ENCODE data around the gene HTT.

HTT gene

GRCh38 chr4:3246458-3247398 lies 172.2 kb downstream of the HTT start:
- H3K27ac ChIP-seq (ENCODE audit: low read depth, low read length) = no peak overlapping the region
- H3K36me3 ChIP-seq (ENCODE audit: control insufficient read depth, low read length) = peaks cover 6% of the 10 kb centered on the region; the same call in 1 of the 2 replicates
- no peaks in the 10 kb centered on the region for H3F3A ChIP-seq (ENCODE audit: control insufficient read depth, insufficient read depth)
- H4K20me1 ChIP-seq (ENCODE audit: control insufficient read depth, insufficient read depth, low read depth, low read length) = no peaks in the 10 kb centered on the region
- H3K4me2 ChIP-seq (ENCODE audit: low read length) = no peak overlapping the region
- no peak overlapping the region for H3K4me3 ChIP-seq (ENCODE audit: low read length)
- H3K9me3 ChIP-seq (ENCODE audit: control insufficient read depth, insufficient read depth, low read length) = no peaks in the 10 kb centered on the region
- no peaks in the 10 kb centered on the region for H3K79me2 ChIP-seq (ENCODE audit: control insufficient read depth, low read length)
- no peaks in the 10 kb centered on the region for H3K27me3 ChIP-seq (ENCODE audit: control insufficient read depth, low read length)
- 0 out of 2 replicates have a peak, but pooled peaks cover 3% of the 10 kb centered on the region for H3K4me1 ChIP-seq (ENCODE audit: control insufficient read depth, low read length)
- TF ChIP-seq EZH2phosphoT487 (IDR thresholded peaks at IDR 0.05; ENCODE audit: borderline replicate concordance, low read length) (no peak), CTCF (IDR thresholded peaks at IDR 0.05; ENCODE audit: low read depth, low read length, poor library complexity, severe bottlenecking) (peak; percentile 14)
- no peaks in the 10 kb centered on the region for H3K9me2 ChIP-seq (replicated peaks; ENCODE audit: control insufficient read depth, low read length)

GRCh38 chr4:3247399-3248177 lies 173.1 kb downstream of the HTT start:
- no peaks in the 10 kb centered on the region for H3K27me3 ChIP-seq (ENCODE audit: control insufficient read depth, low read length)
- no peaks in the 10 kb centered on the region for H3K79me2 ChIP-seq (ENCODE audit: control insufficient read depth, low read length)
- no peak overlapping the region for H3K4me3 ChIP-seq (ENCODE audit: low read length)
- no peaks in the 10 kb centered on the region for H3K9me3 ChIP-seq (ENCODE audit: control insufficient read depth, insufficient read depth, low read length)
- H3K4me1 ChIP-seq (ENCODE audit: control insufficient read depth, low read length) = 0 out of 2 replicates have a peak, but pooled peaks cover 3% of the 10 kb centered on the region
- no peak for TF ChIP-seq CTCF (IDR thresholded peaks at IDR 0.05; ENCODE audit: low read depth, low read length, poor library complexity, severe bottlenecking)
- no peak for TF ChIP-seq EZH2phosphoT487 (IDR thresholded peaks at IDR 0.05; ENCODE audit: borderline replicate concordance, low read length)
- H3K36me3 ChIP-seq (ENCODE audit: control insufficient read depth, low read length) = peaks cover 3% of the 10 kb centered on the region; the same call in 1 of the 2 replicates
- H3K4me2 ChIP-seq (ENCODE audit: low read length) = no peak overlapping the region
- no peak overlapping the region for H3K27ac ChIP-seq (ENCODE audit: low read depth, low read length)
- H3F3A ChIP-seq (ENCODE audit: control insufficient read depth, insufficient read depth) = no peaks in the 10 kb centered on the region
- no peaks in the 10 kb centered on the region for H4K20me1 ChIP-seq (ENCODE audit: control insufficient read depth, insufficient read depth, low read depth, low read length)
- H3K9me2 ChIP-seq (replicated peaks; ENCODE audit: control insufficient read depth, low read length) = no peaks in the 10 kb centered on the region

- Histone ChIP-seq H3K36me3 (ENCODE audit: control insufficient read depth, low read length) (peaks cover under 1% of the 10 kb centered on the region; the same call in 1 of the 2 replicates), H3K4me1 (ENCODE audit: control insufficient read depth, low read length) (no peaks in the 10 kb centered on the region), H3K9me2 (replicated peaks; ENCODE audit: control insufficient read depth, low read length) (no peaks in the 10 kb centered on the region), H3K4me2 (ENCODE audit: low read length) (no peak overlapping the region), H3K79me2 (ENCODE audit: control insufficient read depth, low read length) (no peaks in the 10 kb centered on the region), H3K4me3 (ENCODE audit: low read length) (no peak overlapping the region), H3K27me3 (ENCODE audit: control insufficient read depth, low read length) (no peaks in the 10 kb centered on the region), H3F3A (ENCODE audit: control insufficient read depth, insufficient read depth) (no peaks in the 10 kb centered on the region), H4K20me1 (ENCODE audit: control insufficient read depth, insufficient read depth, low read depth, low read length) (no peaks in the 10 kb centered on the region), H3K9me3 (ENCODE audit: control insufficient read depth, insufficient read depth, low read length) (no peaks in the 10 kb centered on the region), H3K27ac (ENCODE audit: low read depth, low read length) (no peak overlapping the region)
- TF ChIP-seq CTCF (IDR thresholded peaks at IDR 0.05; ENCODE audit: low read depth, low read length, poor library complexity, severe bottlenecking) (no peak), EZH2phosphoT487 (IDR thresholded peaks at IDR 0.05; ENCODE audit: borderline replicate concordance, low read length) (no peak)
These were observed 173.6 kb downstream of the HTT start for GRCh38 chr4:3248178-3248480.
